ENCODE results near the gene TRAPPC2.
"Not testable (repeated sequence)": the region's sequence is repeated elsewhere in the genome, so short reads cannot be mapped to it uniquely, and the experiment has no call there.

The TRAPPC2 gene

DNA sequence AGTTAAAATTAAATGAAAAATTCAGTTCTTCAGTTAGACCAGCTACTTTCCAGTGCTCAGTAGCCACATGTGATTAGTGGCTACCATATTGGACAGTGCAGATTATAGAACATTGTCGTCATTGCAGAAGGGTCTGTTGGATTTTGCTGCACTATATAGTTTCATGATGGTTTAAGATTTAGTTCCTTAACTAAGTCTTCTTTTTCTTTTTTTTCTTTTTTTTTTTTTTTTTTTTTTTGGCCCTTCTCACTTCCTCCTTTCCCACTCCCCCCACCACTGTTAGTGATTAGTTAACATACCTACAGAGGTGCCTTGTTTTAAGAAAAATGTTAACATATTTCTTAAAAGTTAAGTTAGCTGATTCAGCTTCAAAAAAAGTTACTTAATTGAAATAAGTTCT, 36.4 kb downstream of the TRAPPC2 start:
- no peak for DNase-seq

DNA sequence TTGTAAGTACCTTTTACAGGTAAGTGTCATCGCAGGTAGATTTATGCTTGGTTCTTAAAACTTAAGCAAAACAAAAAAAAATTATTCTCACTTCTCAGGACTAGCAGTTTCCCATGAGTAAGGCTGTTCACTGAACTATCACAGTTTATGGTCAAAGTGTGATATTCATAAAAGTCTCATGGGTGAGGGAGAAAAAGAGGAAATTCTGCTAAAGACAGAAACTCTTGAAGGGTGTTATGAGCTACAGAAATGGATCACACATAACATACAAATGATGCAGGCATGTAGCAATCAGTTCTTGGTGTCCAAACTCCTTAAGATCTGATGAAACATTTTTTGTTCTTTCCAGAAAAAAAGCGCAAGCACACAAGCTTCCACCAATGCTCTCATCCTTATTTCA, 37.0 kb downstream of the TRAPPC2 start:
- DNase-seq, result no peak

DNA sequence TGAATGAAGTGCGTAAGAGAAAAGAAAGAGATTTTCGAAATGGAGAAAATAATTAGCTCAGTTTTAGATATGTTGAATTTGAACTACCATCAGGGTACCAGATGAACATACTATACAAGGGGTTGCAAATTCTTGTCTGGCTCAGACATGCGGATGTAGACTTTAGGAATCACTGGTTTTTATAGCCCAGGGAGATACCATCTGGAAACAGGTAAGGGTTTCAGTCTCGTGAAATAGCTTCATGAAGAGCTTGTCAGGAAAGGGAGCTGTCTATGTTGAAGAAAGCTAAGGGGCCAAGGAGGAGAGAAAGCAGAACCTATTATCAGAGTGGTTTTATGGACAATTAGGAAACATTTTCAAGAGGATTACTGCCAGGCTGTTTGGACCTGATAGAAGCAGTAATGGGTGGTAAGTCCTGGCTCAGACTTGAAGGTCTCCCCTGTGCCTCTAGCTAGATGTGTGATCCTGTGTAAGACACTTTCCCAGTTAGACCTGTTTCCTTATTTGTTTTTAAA, 38.8 kb downstream of the TRAPPC2 start:
- no peak for DNase-seq

DNA sequence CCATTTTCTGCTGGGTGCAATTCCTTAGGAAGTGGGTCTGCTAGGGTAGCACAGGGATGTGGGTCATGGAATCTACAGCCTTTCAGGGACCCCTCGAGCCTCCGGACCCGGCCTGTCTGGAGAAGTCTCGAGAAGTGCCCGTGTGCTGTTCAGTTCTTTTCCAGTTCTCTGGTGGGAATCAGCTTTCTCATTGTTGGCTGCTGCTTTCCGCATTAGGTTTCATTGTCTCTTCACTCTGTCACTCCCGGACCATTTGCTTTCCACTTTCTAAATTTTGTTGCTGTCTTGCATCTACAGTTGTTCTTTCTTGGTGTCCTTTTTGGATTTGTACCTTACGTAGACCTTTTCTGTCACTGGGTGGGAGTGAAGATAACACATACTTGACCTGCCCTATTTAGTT, 39.4 kb downstream of the TRAPPC2 start:
- no peak for DNase-seq

DNA sequence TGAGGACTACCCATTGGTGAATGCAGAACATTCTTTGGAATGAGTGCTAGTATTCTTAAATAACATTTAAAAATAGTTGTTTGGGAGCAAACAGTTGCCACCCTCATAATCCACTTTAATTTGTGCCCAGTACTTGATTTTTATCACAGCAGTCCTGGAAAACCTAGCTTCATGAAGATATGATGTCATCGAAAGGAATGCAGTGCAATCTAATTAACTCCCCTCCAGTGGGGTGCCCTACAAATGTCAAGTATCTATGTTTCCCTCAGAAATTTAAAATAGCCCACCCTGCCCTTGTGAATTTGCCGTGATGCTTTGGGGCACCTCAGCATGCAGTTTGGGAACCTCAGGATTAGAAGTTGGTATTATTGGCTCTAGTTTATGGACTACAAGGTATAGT, 40.1 kb downstream of the TRAPPC2 start:
- DNase-seq, result peak; percentile 12

DNA sequence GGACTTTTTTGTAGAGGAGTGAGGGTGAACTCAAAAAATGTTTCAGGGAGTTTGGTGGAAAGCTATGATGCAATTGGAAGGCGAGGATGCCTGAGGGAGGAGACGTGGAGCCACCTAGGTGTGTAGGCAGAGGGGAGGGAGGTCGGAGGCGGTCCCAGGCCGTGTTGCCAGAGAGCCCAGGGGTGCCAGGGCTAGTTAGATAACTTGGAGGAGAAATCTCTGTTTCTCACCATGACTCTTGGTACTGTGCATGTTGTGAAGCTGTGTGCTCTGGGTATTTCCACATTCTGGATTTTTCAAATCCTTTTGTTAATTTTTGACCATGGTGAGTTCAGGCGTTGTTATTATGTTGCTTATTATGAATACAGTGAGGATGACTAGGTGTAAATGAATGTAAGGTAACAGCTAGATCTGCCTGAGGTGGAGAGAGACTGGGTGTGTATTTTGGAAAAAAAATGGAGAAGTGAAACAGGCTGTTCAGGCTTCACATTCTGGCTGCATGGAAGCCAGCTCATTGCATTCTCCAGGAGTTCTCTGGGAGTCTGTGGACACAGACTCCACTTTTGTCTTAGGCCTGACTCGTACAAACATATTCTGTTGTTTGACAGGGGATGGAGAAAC, 41.0 kb downstream of the TRAPPC2 start:
- DNase-seq, result peak; percentile 7

DNA sequence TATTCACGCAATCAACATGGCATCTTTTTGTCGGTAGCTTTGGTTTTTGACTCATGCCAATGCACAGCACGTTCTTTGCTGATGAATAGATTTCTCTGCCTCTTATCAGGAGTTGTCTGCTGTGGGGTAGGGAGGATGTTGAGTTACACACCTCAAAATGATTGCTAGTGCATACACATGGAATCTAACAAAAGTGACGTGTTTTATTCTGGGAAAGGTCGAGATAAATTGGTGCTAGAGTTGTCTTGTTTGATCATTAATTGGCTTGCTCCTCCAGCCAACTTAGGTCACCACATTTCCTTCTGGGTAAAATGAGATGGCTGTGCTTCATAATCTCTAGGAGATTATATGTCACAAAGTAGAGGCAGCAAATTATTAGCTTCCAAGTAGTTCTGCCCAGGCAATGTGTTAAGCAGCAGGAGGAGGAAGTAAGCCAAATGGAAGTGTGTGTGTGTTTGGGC, 41.6 kb downstream of the TRAPPC2 start:
- no peak for DNase-seq

DNA sequence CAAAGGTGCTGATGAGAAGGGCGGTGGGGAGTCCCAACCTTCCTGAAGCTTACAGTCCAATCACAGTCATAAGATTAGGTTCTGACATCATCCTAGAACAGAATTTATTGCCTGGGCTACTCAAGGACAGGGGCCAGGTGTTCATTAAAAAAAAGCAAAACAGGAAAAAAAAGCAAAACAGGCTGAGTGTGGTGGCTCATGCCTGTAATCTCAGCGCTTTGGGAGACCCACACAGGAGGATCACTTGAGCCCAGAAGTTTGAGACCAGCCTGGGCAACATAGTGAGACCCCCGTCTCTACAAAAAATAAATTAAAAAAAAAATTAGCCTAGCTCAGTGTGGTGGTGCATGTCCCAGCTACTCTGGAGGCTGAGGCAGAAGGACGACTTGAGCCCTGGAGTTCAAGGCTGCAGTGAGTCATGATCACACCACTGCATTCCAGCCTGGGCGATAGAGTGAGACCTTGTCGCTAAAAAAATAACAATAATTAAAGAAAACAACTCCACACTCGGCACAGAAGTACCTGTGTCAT, 42.5 kb downstream of the TRAPPC2 start:
- DNase-seq, result no peak

DNA sequence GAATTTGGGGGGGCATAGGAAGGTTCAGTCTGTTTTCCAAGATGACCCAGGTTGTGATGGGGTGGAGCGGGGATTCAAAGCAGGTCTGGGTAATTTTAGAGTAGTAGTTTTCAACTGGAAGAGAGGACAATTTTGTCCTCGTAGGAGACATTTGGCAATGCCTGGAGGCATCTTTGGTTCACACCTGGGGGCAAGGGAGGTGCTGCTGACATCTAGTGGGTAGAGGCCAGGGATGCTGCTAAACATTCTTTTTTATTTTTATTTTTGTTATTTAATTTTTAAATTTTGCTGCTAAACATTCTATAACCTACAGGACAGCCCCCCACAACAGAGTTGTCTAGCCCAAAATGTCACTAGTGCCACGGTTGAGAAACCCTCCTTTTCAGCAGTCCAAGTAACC, 43.6 kb downstream of the TRAPPC2 start:
- no peak for DNase-seq

DNA sequence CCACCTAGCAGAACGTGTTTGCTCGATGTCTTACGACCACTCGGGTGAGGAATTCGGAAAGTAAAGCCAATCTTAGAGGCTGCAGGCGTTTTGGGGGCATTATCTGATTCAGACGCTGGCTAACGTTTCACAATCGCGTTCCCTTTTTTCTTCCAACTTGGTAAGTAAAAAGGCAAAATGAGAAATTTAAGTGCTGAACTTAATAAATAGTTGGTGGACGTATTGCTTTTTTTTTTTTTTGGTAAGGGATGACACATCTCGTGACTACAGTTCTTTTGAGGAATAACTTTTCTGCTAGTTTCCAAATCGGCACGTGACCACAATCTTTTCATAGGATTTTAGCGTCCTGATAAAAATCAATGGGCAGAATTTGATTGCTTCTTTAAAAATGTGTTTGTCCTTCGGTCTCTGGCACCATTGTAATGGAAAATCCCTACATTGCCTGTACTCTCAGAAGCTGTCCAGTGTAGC, 44.6 kb downstream of the TRAPPC2 start:
- peak; percentile 9 for DNase-seq

DNA sequence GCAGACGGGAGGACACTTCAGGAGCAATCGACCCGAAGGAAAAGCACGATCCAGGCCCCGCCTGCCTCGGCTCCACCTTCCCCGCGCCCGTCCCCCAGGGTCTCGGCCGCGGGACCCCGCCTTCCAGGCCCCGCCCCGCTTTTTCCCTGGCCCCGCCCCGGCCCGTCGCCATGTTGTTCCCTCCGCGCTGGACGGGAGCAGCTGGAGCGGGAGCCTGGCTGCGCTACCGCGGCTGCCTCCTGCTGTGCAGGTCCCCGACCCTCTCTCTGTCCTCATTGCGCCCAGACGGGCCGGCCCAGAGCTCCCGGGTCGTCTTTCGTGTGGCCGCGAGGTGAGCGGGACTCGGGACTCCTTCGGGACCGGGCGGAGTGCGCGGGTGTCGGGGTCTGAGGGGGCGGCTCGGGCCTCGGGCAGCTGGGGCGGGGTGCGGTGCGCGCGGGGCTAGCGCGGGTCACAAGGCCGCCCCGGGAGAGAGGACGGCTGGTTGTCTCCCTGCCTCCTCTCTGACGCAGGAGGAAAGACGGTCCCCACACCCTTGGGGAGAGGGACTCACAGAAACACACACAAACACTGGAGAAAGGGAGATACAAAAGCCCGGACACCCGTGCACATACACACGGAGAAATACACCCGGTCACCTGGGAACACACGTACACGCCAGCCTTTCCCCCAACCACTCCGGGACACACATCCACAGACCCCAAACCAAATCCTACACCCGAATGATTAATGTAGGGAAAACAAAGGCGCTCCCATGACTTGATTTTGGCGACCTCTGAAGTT, 45.3 kb downstream of the TRAPPC2 start, which contains the start of gene RAB9A:
TSS of gene RAB9A (plus strand) at position 171 of the 783 bp plus-strand sequence. CDS start 19,619 bp downstream, outside the sequence.
- peak; percentile 70 for DNase-seq

DNA sequence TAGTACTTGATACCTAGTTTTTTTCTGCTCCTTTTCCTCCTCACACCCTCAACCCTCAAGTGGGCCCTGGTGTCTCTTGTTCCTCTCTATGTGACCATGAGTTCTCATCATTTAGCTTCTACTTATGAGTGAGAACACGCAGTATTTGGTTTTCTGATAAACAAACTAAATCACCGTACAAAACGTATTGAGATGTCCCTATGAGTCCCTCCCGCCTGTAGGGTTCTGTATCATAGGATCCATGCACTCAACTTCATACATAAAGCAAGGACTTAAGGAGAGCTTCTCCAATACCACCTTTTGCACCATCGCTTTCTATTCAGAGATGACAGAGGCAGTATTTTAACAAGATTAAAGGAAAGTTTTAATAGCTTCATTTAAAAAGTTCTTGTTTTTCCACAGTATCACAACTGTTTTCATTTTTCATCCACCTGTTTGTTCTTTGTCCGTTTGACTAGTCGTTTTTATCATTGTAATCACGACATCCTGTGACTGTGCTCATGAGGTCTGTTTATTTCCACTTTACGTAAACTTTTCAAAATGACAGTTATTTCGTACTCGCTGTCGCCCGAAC, 45.9 kb downstream of the TRAPPC2 start:
- no peak for DNase-seq

DNA sequence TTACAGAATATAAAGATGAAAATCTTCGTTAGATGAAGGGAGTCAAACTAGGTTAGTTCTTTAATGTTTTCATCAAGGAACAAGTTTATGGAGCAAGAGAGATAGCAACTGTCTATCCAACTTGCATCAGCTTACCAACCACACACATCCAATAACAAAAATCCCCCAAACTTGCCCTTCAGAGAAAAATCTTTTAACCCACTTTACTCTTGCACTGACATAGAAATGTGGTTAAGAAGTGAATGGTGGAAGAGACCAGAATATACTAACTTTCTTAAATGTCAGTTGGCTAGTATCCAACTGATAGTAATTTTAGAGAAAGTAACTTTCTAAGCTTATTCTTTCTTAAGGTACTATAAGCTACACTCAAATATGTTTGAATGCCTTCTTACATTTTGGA, 47.2 kb downstream of the TRAPPC2 start:
- DNase-seq, result no peak

DNA sequence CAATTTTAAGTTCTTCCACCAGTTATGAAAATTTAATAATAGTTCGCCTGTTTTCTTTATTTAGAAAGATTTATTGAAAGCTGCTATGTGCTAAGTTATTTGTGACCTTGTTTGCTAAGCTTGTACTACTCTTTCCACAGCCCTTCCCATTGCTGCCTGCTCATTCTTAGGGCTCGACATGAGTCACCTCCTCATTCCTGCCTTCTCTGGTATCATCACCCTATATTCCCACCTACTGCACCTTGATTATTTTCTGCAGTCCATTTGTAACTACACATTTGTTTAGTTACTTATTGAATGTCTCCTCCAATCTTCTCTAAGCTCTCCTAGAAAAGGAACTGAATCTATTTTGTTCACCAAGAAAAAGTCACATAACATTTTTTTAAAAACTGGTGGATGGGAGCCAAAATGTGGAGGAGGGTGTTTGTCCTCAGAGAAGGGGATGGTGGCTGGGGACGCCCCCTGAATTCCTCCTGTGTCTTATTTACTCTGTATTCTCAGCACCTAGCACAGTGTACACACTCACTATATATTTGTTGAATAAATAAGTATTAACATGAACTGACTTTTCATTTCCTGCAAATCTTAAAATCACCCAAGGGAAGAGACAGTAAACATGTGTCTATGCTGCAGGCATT, 49.2 kb downstream of the TRAPPC2 start:
- DNase-seq, result no peak

DNA sequence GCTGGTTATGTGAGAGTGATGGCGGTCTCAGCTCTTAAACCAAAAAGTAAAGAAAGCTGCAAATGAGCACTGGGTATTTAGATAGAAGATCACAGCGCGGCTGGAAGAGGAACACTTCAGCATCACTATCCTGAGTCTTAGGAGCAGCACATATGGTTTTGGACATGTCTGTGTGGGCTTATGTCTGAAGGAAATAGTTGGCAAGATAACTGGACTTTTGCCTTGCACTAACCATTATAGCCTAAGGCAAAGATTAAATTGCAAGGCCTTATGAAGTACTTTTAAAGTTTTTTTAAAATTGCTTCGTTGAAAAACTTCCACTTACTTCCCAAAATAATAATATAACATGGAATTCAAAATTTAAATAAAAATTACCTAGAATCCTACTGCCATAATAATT, 50.1 kb downstream of the TRAPPC2 start:
- DNase-seq, result no peak

DNA sequence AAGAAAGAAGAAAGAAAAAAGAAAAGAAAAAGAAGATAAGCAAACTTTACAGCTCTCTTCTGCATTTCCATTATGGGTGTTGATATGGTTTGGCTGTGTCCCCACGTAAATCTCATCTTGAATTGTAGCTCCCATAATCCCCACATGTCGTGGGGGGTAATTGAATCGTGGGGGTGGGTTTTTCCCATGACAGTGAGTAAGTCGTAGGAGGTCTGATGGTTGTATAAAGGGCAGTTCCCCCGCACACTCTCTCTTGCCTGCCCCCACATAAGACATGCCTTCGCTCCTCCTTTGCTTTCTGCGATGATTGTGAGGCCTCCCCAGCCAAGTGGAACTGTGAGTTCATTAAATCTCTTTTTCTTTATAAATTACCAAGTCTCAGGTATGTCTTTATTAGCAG, 52.8 kb downstream of the TRAPPC2 start:
- no peak for DNase-seq

DNA sequence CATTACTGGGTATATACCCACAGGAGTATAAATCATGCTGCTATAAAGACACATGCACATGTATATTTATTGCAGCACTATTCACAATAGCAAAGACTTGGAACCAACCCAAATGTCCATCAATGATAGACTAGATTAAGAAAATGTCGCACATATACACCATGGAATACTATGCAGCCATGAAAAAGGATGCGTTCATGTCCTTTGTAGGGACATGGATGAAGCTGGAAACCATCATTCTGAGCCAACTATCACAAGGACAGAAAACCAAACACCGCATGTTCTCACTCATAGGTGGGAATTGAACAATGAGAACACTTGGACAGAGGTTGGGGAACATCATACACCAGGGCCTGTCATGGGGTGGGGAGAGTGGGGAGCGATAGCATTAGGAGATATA, 54.7 kb downstream of the TRAPPC2 start:
- not testable (repeated sequence) for DNase-seq

DNA sequence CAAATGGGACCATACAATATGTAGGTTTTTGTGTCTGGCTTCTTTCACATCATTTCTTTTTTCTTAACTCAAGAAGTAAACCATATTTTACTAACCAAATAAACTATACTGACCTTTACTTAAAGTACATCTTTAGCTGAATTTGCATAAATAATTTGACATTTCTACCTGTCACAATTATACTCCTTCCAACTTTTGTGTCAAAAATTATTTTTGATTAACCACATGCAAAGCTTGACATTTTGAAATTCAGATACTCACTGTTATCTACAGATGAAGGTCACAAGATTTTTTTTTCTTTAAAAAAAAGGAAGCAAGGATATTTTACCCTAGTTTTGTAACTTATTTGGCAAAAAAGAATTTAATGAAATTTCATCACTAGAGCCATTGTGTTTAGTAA, 57.5 kb downstream of the TRAPPC2 start:
- DNase-seq, result no peak

DNA sequence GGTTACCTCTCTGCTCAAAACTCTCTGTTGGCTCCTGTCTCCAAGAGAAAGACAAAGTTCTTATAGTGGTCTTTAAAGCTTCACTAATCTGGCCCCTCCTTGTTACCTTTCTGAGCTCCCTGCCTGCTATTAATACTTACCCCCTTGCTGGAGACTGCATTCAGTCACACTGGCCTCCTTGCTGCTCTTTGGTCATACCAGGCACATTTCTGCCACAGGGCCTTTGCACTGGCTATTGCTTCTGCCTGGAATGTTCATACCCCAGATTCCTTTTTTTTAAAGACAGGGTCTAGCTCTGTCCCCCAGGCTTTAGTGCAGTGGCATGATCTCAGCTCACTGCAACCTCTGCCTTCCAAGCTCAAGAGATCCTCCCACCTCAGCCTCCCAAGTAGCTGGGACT, 61.4 kb downstream of the TRAPPC2 start:
- DNase-seq, result no peak

DNA sequence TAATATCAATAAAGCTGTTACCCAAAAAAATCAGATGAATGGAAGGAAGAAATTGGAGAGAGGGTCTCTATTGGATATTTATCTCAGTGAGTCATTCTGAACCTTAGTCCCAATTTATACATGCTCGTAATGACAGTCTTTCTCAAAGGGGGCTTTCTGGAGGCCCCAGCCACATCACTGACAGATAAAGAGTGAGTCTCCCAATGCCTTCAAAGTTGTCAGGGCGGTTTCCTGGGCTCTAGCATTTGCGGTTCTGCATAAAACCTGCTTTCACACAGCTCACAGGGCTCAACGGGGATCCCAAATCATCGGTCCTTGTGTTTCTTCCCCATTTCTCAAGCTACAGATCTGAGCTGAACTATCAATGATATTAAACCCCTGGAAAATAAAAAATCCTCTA, 64.2 kb downstream of the TRAPPC2 start:
- DNase-seq, result no peak

DNA sequence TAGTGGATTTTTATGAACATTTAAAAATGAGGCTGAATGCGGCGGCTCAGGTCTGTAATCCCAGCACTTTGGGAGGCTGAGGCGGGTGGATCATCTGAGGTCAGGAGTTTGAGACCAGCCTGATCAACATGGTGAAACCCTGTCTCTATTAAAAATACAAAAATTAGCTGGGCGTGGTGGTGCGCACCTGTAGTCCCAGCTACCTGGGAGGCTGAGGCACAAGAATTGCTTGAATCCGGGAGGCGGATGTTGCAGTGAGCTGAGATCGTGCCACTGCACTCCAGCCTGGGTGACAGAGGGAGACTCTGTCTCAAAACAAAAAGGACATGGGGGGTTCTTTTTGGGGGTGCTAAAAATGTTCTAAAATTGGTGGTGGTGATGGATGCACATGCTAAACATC, 64.7 kb downstream of the TRAPPC2 start:
- DNase-seq, result not testable (repeated sequence)

DNA sequence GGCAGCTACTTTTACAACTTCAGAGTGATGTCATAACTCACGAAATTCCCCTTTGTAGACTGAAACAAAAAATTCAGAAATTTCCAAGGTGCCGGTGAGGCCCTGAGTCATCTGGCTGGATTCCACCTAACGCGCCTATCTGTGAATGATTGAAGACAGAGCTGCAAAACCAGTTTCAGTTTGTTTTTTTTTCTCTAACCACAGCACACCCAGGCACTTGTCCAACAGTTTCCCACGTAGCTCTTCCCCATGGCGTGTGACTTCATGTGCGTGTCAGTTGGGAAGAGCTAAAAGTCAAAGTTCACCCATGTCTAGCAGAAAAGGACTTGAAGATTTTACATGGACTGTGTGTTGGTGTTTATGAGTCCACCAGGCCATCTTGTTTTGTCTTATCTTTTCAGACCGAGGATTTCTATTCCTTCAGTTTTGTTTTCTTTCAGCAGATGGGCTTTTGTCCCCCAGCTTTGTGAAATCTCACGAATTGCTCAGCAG, 65.1 kb downstream of the TRAPPC2 start:
- peak; percentile 92 for DNase-seq

DNA sequence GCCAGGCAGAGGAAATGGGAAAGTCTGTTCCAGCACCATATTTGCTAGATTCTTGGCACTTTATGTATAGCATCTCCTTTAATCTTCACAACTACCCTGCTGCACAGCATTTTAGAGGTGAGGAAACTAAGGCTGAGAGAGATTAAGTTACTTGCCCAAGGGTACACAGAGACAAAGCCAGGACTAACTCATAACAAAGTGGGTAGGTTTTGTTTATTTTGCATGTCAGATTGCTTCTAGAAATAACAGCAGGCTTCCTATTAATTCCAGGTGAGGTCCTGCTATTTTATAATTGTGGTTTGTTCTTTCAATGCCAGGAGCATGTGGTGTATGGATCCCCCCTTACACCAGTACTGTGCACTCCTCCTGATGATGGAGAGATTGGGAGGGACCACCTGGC, 66.5 kb downstream of the TRAPPC2 start:
- no peak for DNase-seq

Data from fibroblast of skin of abdomen (primary cell).